GM18867 (cell line): ENCODE results near the gene SLC12A7.
"Not testable (repeated sequence)": the region's sequence is repeated elsewhere in the genome, so short reads cannot be mapped to it uniquely, and the experiment has no call there.

Experiments
- ATAC-seq: cut with Tn5 transposase; IDR thresholded peaks from one replicate; pipeline ENCODE4 v1.9.1; 2021; ENCODE audit warnings: mild to moderate bottlenecking, moderate library complexity; ENCODE audit not compliant: unreplicated experiment

The SLC12A7 gene

GRCh38 chr5:1083026-1083425, 28.8 kb downstream of the SLC12A7 start:
- ATAC-seq: not testable (repeated sequence)

- ATAC-seq: no peak
Measured at GRCh38 chr5:1081519-1081918, 30.3 kb downstream of the SLC12A7 start.

DNA sequence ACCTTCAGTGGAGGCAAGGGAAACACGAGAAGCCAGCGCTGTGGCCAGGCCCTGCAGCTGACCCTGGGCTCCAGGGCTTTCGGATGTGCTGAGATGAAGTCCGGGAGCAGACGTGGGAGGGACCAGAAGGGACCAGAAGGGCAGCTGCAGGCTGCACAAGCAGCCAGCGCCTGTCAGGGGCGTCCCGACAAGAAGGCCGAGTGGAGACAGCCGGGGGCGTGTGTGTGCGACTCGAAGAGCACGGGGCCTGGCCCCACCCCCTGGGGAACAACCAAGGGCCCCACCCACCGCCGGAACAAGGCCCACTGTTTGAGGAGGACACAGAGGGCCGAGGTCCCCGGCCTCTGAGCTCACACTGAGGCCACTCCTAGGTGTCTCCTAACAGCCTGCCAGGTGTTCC, 31.4 kb downstream of the SLC12A7 start:
- no peak for ATAC-seq

DNA sequence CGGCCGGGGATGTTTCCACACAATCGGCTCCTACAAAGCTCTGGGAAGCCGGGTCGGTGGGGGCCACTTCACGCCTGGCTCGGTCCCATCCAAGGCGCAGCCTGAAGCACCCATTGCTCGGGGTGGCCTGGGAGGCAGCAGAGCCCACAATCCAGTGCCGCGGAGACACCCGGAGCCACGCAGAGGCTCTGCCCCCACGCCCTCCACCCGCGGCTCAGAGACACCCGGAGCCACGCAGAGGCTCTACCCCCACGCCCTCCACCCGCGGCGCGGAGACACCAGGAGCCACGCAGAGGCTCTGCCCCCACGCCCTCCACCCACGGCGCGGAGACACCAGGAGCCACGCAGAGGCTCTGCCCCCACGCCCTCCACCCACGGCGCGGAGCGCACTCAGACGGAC, 31.9 kb downstream of the SLC12A7 start:
- no peak for ATAC-seq

DNA sequence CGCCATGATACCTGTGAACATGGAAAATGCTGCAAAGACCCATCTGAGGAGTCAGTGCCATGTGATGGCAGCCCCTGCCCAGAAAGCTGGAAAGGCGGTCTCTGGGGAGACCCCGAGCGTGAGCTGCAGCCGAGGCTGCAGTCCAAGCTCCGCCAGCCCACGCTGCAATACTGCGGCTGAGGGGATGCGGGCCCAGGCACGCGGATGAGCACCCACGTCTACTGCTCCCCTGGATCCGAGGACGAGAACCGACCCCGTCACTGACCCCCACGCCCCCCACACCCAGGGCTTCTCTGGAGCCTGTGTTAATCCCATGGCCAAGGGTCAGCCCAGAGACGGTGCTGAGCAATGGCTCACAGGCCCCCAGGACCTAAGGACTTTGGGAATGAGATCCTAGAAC, 32.4 kb downstream of the SLC12A7 start:
- ATAC-seq: no peak

GRCh38 chr5:1078851-1079250, 33.0 kb downstream of the SLC12A7 start:
- no peak for ATAC-seq

- ATAC-seq: no peak
Measured at GRCh38 chr5:1078206-1078605, 33.7 kb downstream of the SLC12A7 start.

DNA sequence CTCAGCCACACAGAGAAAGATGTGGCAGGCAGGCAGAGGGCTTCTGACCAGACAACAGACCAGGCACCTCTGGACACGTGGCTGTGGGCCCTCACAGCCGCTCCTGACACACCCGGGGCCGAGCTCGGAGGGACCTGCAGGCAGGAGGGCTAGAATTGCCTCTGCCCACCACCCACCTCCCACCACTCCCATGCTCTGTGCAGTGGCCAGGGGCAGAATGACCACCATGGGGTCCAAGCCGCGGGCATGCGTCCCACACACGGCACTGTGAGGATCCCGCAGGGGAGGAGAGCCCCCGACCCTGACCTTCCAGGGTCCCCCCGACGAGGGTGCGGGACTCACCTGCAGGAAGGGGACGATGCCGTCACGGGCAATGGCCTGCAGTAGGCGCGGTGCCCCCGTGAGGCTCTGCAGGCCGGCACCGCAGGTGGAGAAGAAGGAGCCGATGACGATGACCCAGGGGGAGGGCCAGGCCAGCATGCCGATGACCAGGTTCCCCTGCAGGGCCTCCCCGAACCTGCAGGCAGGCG, 34.3 kb downstream of the SLC12A7 start:
- no peak for ATAC-seq

- ATAC-seq: no peak
Measured at GRCh38 chr5:1077026-1077425, 34.8 kb downstream of the SLC12A7 start.

- no peak for ATAC-seq
Measured at GRCh38 chr5:1076406-1076805, 35.5 kb downstream of the SLC12A7 start.

DNA sequence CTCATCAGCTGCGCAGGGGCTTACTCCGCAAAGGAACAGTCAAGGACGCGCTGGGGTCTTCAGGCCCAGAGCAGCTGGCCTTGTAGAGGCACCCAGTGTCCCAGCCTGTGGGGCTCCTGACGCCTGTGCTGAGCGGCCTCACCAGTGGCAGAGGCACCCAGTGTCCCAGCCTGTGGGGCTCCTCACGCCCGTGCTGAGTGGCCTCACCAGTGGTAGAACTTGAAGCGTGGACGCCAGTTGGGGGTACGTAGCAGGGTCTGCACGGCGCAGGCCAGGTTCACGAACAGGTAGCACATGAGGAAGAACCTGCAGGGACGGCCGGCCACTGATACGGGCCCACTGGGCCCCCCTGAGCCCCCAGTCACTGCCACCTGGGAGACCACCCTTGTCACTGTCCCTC, 35.9 kb downstream of the SLC12A7 start:
- no peak for ATAC-seq

DNA sequence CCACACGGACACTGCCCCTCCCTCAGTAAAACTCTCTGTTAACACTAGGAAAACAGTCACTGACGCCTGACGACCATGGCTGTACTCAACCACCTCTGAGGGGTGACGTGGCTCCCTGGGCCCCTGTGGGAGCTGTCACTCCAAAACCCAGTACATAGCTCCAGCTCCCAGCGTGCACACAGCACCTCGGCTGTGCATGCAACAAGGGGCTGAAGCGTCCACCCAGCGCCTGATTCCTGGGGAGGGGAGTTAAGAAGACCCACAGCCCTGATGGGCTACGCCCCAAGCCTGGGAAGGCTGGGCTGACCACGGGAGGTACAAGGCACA, 36.3 kb downstream of the SLC12A7 start:
- no peak for ATAC-seq

DNA sequence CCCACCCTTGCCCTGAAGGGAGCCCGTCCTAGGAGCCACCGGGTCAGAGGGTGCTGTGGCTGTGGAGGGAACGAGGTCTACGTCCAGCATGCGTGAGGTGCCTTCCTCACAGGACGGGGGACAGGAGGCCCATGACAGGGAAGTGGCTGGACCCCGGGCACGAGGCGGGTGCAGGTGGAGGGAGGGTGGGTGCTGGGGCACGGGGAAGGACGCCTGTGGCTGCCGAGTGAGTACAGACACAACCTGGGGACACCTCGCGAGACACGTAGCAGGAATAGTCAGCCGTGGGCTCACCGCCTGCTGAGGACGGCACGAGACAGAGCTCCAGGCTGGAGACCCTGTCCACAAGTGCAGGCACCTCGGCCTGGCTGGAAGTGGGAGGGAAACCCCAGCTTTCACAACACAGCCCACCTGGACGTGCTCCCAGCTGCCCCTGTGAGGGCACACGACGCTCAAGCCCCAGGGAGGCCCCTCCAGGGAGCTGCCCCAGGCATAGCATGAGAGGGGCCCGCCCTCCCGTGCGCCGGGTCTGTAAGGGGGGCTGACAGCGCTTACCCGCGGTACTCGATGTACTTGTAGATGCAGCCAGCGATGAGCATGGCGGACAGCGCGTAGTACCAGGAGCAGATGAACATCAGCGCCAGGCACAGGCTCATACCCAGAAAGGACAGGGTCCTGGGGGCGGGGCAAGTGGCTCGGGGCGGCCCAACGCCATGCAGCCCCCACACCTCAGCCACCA, 36.9 kb downstream of the SLC12A7 start:
- no peak for ATAC-seq

DNA sequence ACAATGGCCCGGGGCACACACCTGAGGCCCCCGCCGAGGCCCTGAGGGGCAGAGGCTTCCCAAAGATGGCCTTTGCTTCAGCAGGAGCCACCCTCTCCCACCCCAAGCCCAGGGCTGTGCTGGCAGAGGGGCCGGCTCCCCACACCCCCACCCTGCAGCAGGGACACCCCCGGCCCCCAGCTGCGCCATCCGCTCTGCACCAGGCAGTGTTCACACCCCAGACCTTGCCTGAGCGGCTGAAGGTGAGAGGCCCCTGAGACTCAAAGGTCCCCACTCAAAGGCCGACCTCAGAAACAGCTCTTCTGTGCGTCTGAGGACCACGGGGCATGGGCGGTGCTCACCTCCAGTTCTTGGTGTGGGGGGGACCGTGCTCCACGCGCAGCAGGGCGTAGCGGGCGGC, 37.6 kb downstream of the SLC12A7 start:
- no peak for ATAC-seq

DNA sequence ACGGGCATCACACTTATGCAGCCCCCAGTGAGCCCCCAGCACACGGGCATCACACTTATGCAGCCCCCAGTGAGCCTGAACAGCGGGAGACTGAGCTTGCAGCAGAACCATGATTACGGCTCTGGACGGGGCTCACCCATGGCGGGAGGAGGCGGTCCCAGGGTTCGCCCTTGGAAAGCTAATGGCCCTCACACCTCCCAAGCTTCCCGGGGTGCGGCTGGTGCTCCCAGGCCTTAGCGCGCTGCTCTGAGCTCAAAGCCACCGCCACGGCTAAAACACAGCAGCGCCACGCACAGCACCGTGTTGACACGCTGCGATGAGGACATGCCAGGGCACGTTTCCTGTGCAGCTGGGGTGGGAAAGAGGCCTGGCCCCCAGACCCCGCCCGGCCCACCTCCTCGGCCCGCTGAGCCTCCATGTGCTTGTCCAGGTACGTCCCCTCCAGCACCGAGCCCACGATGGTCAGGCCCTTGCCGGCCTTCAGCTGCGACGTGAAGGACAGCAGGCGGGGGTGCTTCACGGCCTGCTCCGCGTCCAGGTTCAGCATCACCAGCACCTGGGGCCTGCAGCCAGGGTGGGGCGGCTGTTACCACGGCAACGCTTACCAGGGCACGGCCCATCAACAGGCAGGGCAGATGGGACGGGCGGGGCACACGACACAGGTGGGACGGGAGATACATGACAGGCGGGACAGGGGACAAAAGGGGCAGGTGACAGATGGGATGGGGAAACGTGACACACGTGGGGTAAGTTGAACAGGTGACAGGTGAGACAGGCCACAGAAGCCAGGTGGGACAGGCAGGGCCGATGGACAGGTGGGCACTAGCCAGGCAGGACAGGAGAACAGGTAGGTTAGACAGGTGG, 38.4 kb downstream of the SLC12A7 start:
- ATAC-seq: no peak

DNA sequence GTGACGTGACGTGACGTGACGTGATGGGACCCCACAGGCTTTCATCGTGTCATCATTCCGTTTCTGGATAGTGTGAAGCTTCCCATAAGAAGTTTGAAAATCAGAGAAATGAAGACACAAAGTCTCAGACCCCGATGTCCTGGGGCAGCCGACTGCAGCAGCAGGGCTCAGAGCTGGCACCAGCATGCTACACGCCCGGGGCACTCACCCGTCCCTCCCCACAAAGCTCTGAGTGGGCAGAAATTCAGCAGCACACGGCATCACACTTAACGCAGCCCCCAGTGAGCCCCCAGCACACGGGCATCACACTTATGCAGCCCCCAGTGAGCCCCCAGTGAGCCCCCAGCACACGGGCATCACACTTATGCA, 42.2 kb downstream of the SLC12A7 start:
- ATAC-seq: no peak

DNA sequence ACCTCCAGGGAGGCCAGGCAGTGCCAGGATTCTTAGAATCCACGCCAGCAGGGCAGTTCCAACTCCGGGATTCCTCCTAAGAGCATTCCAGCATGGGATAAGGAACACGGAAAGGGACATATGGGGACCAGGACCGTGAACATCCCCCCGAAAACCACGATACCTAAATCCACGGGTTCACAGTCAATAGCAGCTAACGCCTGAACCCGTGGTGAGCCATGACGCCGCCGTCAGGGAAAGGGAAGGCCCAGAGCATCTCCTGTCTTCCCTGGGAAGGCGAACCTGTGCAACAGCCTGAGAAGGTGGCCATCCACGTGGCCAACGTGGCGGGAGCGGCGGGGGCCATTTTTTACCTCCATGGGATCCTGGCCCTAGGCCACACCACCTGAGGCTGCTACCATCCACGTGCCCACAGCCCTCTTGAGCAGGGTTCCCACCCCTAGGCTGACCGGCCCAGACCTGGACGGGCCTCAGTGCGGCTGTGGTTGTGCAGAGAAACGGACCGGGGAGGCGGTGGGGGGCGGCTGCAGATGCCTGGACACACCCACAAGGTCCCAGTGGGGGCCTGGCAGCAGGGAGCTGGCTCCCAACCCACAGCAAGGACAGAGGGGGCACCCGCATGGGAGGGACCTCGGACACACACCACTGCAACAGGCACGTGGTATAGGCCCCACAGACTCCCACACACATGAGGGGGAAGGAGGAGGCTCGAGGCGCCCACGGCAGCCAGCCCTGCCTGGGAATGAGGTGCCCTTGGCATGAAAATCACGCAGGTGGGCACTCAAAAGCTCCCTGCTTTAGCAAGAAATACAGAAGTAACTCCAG, 42.8 kb downstream of the SLC12A7 start:
- no peak for ATAC-seq

DNA sequence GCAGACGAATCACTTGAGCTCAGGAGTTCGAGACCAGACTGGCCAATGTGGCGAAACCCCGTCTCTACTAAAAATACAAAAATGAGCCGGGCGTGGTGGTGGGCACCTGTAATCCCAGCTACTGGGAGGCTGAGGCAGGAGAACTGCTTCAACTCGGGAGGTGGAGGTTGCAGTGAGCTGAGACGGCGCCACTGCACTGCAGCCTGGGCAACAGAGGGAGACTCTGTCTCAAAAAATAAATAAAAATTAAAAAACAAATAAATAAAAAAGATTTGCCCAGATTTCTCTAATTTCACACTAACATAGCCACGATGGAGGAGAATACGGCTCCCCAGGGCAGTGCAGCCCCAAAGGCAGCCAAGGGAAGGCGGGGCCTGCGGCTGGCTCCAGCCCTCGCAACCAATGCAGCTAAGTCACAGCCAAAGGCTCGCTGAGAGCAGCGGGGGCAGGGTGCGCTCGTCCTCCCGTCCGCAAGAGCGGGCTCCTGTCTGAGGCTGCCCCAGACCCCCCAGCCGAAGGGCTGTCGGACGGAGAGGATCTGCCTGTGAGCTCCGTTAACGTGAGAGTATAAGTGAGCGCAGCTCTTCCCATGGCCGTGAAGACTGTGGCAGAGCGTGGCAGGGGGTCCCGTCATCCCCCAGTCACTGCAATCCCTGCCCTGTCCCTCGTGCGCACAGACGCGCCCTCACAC, 43.5 kb downstream of the SLC12A7 start:
- no peak for ATAC-seq

- no peak for ATAC-seq
Measured at GRCh38 chr5:1067141-1068121, 44.4 kb downstream of the SLC12A7 start.

DNA sequence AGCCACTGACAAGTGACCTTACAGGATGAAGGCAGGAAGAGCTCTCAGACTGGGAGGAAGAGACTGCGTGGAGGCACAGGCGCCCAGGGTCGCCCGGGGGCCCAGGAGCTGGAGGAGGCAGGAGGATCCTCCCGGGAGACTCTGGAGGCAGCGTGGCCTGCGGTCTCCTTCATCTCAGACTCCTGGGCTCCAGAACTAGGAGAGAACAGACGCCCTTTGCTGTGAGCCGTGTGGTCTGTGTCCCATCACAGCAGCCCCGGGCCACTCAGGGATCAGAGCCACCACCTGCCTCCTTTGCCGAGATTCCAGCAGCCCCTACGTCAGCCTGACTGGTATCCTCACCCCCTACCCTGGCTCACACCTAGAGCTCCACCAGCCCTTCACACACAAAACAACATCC, 45.2 kb downstream of the SLC12A7 start:
- ATAC-seq: no peak
